Mesothelial cell of epicardium (in vitro differentiated cells): ENCODE measurements around the gene GXYLT2. TPM values are rescaled to one million over a fixed set of nuclear protein-coding genes. Genes with fewer than 3 reads are reported as not detected.

ENCODE experiments used
- DNase-seq, 2 experiments: peaks; one replicate each; pipeline ENCODE4 v3.0.0; 2021; ENCODE audit warnings: low spot score in 2 of 2; ENCODE audit not compliant: unreplicated experiment in 2 of 2
- H3K27ac Mint-ChIP-seq: 2 replicates; pipeline ENCODE4 v1.8.0; 2021; ENCODE audit warnings: mixed read lengths
- H3K27me3 Mint-ChIP-seq: 2 replicates; pipeline ENCODE4 v1.8.0; 2021; ENCODE audit warnings: low read depth, mixed read lengths
- H3K36me3 Mint-ChIP-seq: 2 replicates; pipeline ENCODE4 v1.8.0; 2021; ENCODE audit warnings: mixed read lengths
- H3K4me1 Mint-ChIP-seq: 2 replicates; pipeline ENCODE4 v1.8.0; 2021; ENCODE audit warnings: mixed read lengths
- H3K4me3 Mint-ChIP-seq: 2 replicates; pipeline ENCODE4 v1.8.0; 2021; ENCODE audit warnings: mild to moderate bottlenecking, moderate library complexity, mixed read lengths
- H3K9me3 Mint-ChIP-seq: 2 replicates; pipeline ENCODE4 v1.8.0; 2021; ENCODE audit warnings: mixed read lengths
- CTCF ChIP-seq: fragments of 200-600 bp; sonication (generic); IDR thresholded peaks from one replicate; pipeline ENCODE4 v1.5.0; 2021; ENCODE audit warnings: antibody characterized with exemption; ENCODE audit not compliant: unreplicated experiment
- total RNA-seq: library from RNA; stranded (reverse); gene quantifications from 3 replicates; pipeline ENCODE4 v1.2.1, GENCODE V29; 2021

Gene GXYLT2
- total RNA-seq, 1 donor from 2014 or later, result 32.8 TPM

GRCh38 chr3:72862314-72863090, 25.3 kb upstream of the GXYLT2 start:
- TF ChIP-seq CTCF, result no peak
- DNase-seq, result no peak
- Mint-ChIP-seq H3K9me3 (no peaks in the 10 kb centered on the region), H3K27me3 (peaks cover 82% of the 10 kb centered on the region), H3K4me1 (peaks cover 17% of the 10 kb centered on the region), H3K36me3 (no peaks in the 10 kb centered on the region), H3K4me3 (no peak overlapping the region), H3K27ac (no peak overlapping the region)

- Mint-ChIP-seq H3K27me3 (peaks cover 78% of the 10 kb centered on the region), H3K9me3 (no peaks in the 10 kb centered on the region), H3K36me3 (no peaks in the 10 kb centered on the region), H3K27ac (no peak overlapping the region), H3K4me3 (no peak overlapping the region), H3K4me1 (no peaks in the 10 kb centered on the region)
- no peak for DNase-seq
- no peak for TF ChIP-seq CTCF
These were observed 15.7 kb upstream of the GXYLT2 start for GRCh38 chr3:72872183-72872582.

GRCh38 chr3:72887343-72887704, 522 bp upstream of the GXYLT2 start:
- Mint-ChIP-seq H3K4me3 (peak overlapping the region; percentile 70), H3K27ac (peak overlapping the region; percentile 84), H3K27me3 (peaks cover 27% of the 10 kb centered on the region), H3K9me3 (peaks cover 4% of the 10 kb centered on the region), H3K36me3 (no peaks in the 10 kb centered on the region), H3K4me1 (peaks cover 48% of the 10 kb centered on the region)
- no peak for DNase-seq
- no peak for TF ChIP-seq CTCF

- TF ChIP-seq CTCF, result no peak
- peaks cover 31% of the 10 kb centered on the region for H3K27me3 Mint-ChIP-seq
- H3K9me3 Mint-ChIP-seq, result no peaks in the 10 kb centered on the region
- peak overlapping the region; percentile 78 for H3K27ac Mint-ChIP-seq
- H3K36me3 Mint-ChIP-seq, result no peaks in the 10 kb centered on the region
- H3K4me1 Mint-ChIP-seq, result peaks cover 57% of the 10 kb centered on the region
- DNase-seq, result peak in 1 of 2 experiments; percentile 48
- peak overlapping the region; percentile 73 for H3K4me3 Mint-ChIP-seq
These were observed 882 bp downstream of the GXYLT2 start for GRCh38 chr3:72888546-72889309.

- Mint-ChIP-seq H3K9me3 (no peaks in the 10 kb centered on the region), H3K4me3 (peak overlapping the region; percentile 73), H3K36me3 (no peaks in the 10 kb centered on the region), H3K4me1 (peaks cover 57% of the 10 kb centered on the region), H3K27me3 (peaks cover 29% of the 10 kb centered on the region), H3K27ac (peak overlapping the region; percentile 78)
- no peak for TF ChIP-seq CTCF
- no peak for DNase-seq
These were observed 1.7 kb downstream of the GXYLT2 start for GRCh38 chr3:72889310-72890165.
